Panc1 (cell line): Measurements from ENCODE around the gene PKM. TPM values are rescaled to one million over a fixed set of nuclear protein-coding genes. Genes with fewer than 3 reads are reported as not detected.

Experiments used
- ATAC-seq: fragments of 200-7000 bp; cut with Tn5 transposase; 2 replicates; pipeline ENCODE4 v1.9.1; 2020; ENCODE audit warnings: mild to moderate bottlenecking, moderate library complexity
- BruUV-seq: library from RNA; stranded (reverse); fragments of 400-500 nt; replicated peaks from 2 replicates; lab custom pipeline; 2021; lab: Mats Ljungman, UMichigan
- CTCF ChIA-PET: fragments of 300-600 bp; sonication (Branson Sonifier 250); formaldehyde crosslinking; loops from one replicate; lab custom pipeline; 2022; ENCODE audit warnings: antibody characterized with exemption; lab: Charles Lee
- POLR2A ChIA-PET: fragments of 300-600 bp; sonication (Branson Sonifier 250); formaldehyde crosslinking; loops from one replicate; lab custom pipeline; 2022; ENCODE audit warnings: antibody characterized with exemption; lab: Charles Lee
- DNase-seq: peaks from one replicate; pipeline ENCODE4 v3.0.0-alpha.2; 2010; ENCODE audit warnings: low read depth, low spot score
- H3K27ac ChIP-seq: 2 replicates; pipeline ENCODE4 v1.5.1; 2011; ENCODE audit warnings: mild to moderate bottlenecking, low read length, inconsistent platforms
- H3K27me3 ChIP-seq: fragments of 200-500 bp; sonication (Bioruptor generic); 2 replicates; pipeline ENCODE4 v1.6.0; 2014; ENCODE audit warnings: low read length, inconsistent platforms; ENCODE audit not compliant: control insufficient read depth, insufficient read depth
- H3K36me3 ChIP-seq: fragments of 200-500 bp; sonication (Bioruptor generic); 2 replicates; pipeline ENCODE4 v1.5.1; 2014; ENCODE audit warnings: inconsistent platforms, mild to moderate bottlenecking, low read length, moderate library complexity; ENCODE audit not compliant: control insufficient read depth, insufficient read depth
- H3K4me1 ChIP-seq: 2 replicates; pipeline ENCODE4 v1.5.1; 2011; ENCODE audit warnings: inconsistent platforms, mild to moderate bottlenecking, low read length, moderate library complexity; ENCODE audit not compliant: control insufficient read depth, insufficient read depth
- H3K4me3 ChIP-seq, 2 experiments: 2 replicates each; pipeline ENCODE4 v1.5.1; 2011 to 2012; ENCODE audit warnings: low read depth in 2 of 2, low read length in 2 of 2, mild to moderate bottlenecking in 2 of 2, inconsistent platforms in 1 of 2, moderate library complexity in 1 of 2
- H3K9me3 ChIP-seq: fragments of 200-500 bp; sonication (Bioruptor generic); 2 replicates; pipeline ENCODE4 v1.5.1; 2014; ENCODE audit warnings: low read depth, mild to moderate bottlenecking, inconsistent platforms, low read length, moderate library complexity; ENCODE audit not compliant: control insufficient read depth, insufficient read depth
- CTCF ChIP-seq: fragments of 450-650 bp; IDR thresholded peaks from 2 replicates; pipeline ENCODE4 v1.5.1; 2017; ENCODE audit warnings: mild to moderate bottlenecking
- POLR2AphosphoS5 ChIP-seq: IDR thresholded peaks from 2 replicates; pipeline ENCODE4 v1.6.1; 2012; ENCODE audit warnings: mild to moderate bottlenecking, low read depth, low read length, moderate library complexity
- REST ChIP-seq, 2 experiments: IDR thresholded peaks; 2 replicates each; pipeline ENCODE4 v1.6.1; 2011 to 2012; ENCODE audit warnings: low read depth in 2 of 2, control low read depth in 1 of 2, low read length in 1 of 2, mild to moderate bottlenecking in 1 of 2, moderate library complexity in 1 of 2; ENCODE audit not compliant: insufficient read depth in 1 of 2
- SIN3A ChIP-seq: IDR thresholded peaks from 2 replicates; pipeline ENCODE4 v1.6.1; 2012; ENCODE audit warnings: low read depth, mild to moderate bottlenecking, low read length, moderate library complexity, borderline replicate concordance; ENCODE audit not compliant: insufficient read depth
- TCF7L2 ChIP-seq: IDR thresholded peaks from 2 replicates; pipeline ENCODE4 v1.6.1; 2011; ENCODE audit warnings: mild to moderate bottlenecking, low read depth, low read length, inconsistent platforms
- in situ Hi-C: cut with HindIII; loops from 2 replicates; pipeline ENCODE4 v1.10.0; 2016; ENCODE audit warnings: low sequenced_read_pairs, low pct_unique_long_range_greater_than_20kb
- intact Hi-C: fragments of 100-400 bp; cut with micrococcal nuclease; formaldehyde crosslinking; loops from one replicate; pipeline ENCODE4 v1.10.0; 2022; ENCODE audit not compliant: unreplicated experiment
- total RNA-seq: library from RNA; stranded (reverse); gene quantifications from one replicate; pipeline ENCODE4 v1.2.1, GENCODE V29; 2021; ENCODE audit not compliant: unreplicated experiment

Gene PKM
- total RNA-seq, 1 experiment from 2014 or later: 1,590 TPM

GRCh38 chr15:72170691-72171090 is 60.3 kb downstream of the PKM start:
- Histone ChIP-seq H3K36me3 (no peaks in the 10 kb centered on the region), H3K27ac (no peak overlapping the region), H3K9me3 (no peaks in the 10 kb centered on the region), H3K27me3 (no peaks in the 10 kb centered on the region), H3K4me1 (no peaks in the 10 kb centered on the region), H3K4me3 (no peak overlapping the region)
- ATAC-seq (no peak), DNase-seq (no peak)
- TF ChIP-seq TCF7L2: no peak
- ChIA-PET CTCF (no interaction called here), POLR2A (no interaction called here)
- BruUV-seq: no TSS peak
- intact Hi-C loops (no loop called here), in situ Hi-C loops (no loop called here)

- Histone ChIP-seq H3K4me3 (no peak overlapping the region), H3K4me1 (no peaks in the 10 kb centered on the region), H3K36me3 (no peaks in the 10 kb centered on the region), H3K9me3 (no peaks in the 10 kb centered on the region), H3K27ac (no peak overlapping the region), H3K27me3 (no peaks in the 10 kb centered on the region)
- no peak for TF ChIP-seq TCF7L2
- no peak for TF ChIP-seq SIN3A
- TF ChIP-seq POLR2AphosphoS5: no peak
- TF ChIP-seq REST (IDR thresholded peaks at IDR 0.05; ENCODE audit: insufficient read depth in 1 of 2, low read depth in 2 of 2, low read length in 1 of 2): no peak
- TF ChIP-seq CTCF: no peak
- POLR2A ChIA-PET: no interaction called here
- CTCF ChIA-PET: no interaction called here
- no peak for DNase-seq
- no peak for ATAC-seq
- in situ Hi-C loops: no loop called here
- intact Hi-C loops: no loop called here
- BruUV-seq: no TSS peak
Observed at GRCh38 chr15:72169921-72170611, 60.9 kb downstream of the PKM start.

GRCh38 chr15:72169236-72169920 is 61.6 kb downstream of the PKM start:
- TF ChIP-seq POLR2AphosphoS5 (no peak), REST (IDR thresholded peaks at IDR 0.05; ENCODE audit: insufficient read depth in 1 of 2, low read depth in 2 of 2, low read length in 1 of 2) (no peak), TCF7L2 (no peak)
- ChIA-PET CTCF (no interaction called here), POLR2A (no interaction called here)
- in situ Hi-C loops (no loop called here), intact Hi-C loops (no loop called here)
- Histone ChIP-seq H3K9me3 (no peaks in the 10 kb centered on the region), H3K27me3 (no peaks in the 10 kb centered on the region), H3K4me3 (no peak overlapping the region), H3K27ac (no peak overlapping the region), H3K4me1 (no peaks in the 10 kb centered on the region), H3K36me3 (no peaks in the 10 kb centered on the region)
- no TSS peak for BruUV-seq
- no peak for ATAC-seq
- DNase-seq: no peak
